ENCODE results near the gene CPN1. TPM values are rescaled to one million over a fixed set of nuclear protein-coding genes. Genes with fewer than 3 reads are reported as not detected.
"Not testable (repeated sequence)": the region's sequence is repeated elsewhere in the genome, so short reads cannot be mapped to it uniquely, and the experiment has no call there.

Gene CPN1
- total RNA-seq, 1 experiment from 2014 or later, result not detected

- no peak for DNase-seq (ENCODE audit: low read depth)
These were observed 56.9 kb downstream of the CPN1 start for GRCh38 chr10:100024748-100025147.

GRCh38 chr10:100022403-100022802 lies 59.3 kb downstream of the CPN1 start:
- DNase-seq (ENCODE audit: low read depth), result peak; percentile 21

GRCh38 chr10:100021322-100021721 lies 60.3 kb downstream of the CPN1 start:
- DNase-seq (ENCODE audit: low read depth), result no peak

- no peak for DNase-seq (ENCODE audit: low read depth)
These were observed 60.8 kb downstream of the CPN1 start for GRCh38 chr10:100020886-100021253.

GRCh38 chr10:100020142-100020885 lies 61.4 kb downstream of the CPN1 start:
- no peak for DNase-seq (ENCODE audit: low read depth)

GRCh38 chr10:100019787-100020141 lies 61.9 kb downstream of the CPN1 start:
- DNase-seq (ENCODE audit: low read depth), result no peak

- DNase-seq (ENCODE audit: low read depth), result no peak
These were observed 67.5 kb downstream of the CPN1 start for GRCh38 chr10:100014071-100014762.

- DNase-seq (ENCODE audit: low read depth), result no peak
These were observed 68.0 kb downstream of the CPN1 start for GRCh38 chr10:100013621-100014020.

- not testable (repeated sequence) for DNase-seq (ENCODE audit: low read depth)
These were observed 69.8 kb downstream of the CPN1 start for GRCh38 chr10:100011906-100012305.

GRCh38 chr10:100009793-100010676 lies 71.6 kb downstream of the CPN1 start, which contains the start of gene DNMBP:
DNMBP (minus strand) TSS chr10:100009947; CDS start chr10:99972124, 37,823 bp downstream.
- peak; percentile 82 for DNase-seq (ENCODE audit: low read depth)

GRCh38 chr10:100009283-100009792 lies 72.3 kb downstream of the CPN1 start:
- peak; percentile 27 for DNase-seq (ENCODE audit: low read depth)

- no peak for DNase-seq (ENCODE audit: low read depth)
These were observed 72.9 kb downstream of the CPN1 start for GRCh38 chr10:100008708-100009282.

GRCh38 chr10:100008142-100008522 lies 73.5 kb downstream of the CPN1 start:
- no peak for DNase-seq (ENCODE audit: low read depth)

GRCh38 chr10:100007231-100008141 lies 74.2 kb downstream of the CPN1 start:
- DNase-seq (ENCODE audit: low read depth), result no peak

GRCh38 chr10:100006243-100006886 lies 75.3 kb downstream of the CPN1 start:
- peak; percentile 99 for DNase-seq (ENCODE audit: low read depth)

- DNase-seq (ENCODE audit: low read depth), result peak; percentile 47
These were observed 76.7 kb downstream of the CPN1 start for GRCh38 chr10:100004805-100005510.

GRCh38 chr10:100000109-100000644 lies 81.5 kb downstream of the CPN1 start:
- DNase-seq (ENCODE audit: low read depth), result no peak

GRCh38 chr10:99999319-100000108 lies 82.2 kb downstream of the CPN1 start:
- DNase-seq (ENCODE audit: low read depth), result no peak

Measured in HT1080 (cell line).